ENCODE data around the gene ZBED6.

- no peak for TF ChIP-seq CTCF (IDR thresholded peaks at IDR 0.05; ENCODE audit: insufficient read depth, low read length)
- TF ChIP-seq POLR2AphosphoS5 (IDR thresholded peaks at IDR 0.05; ENCODE audit: low read depth), result 0 out of 2 replicates have a peak, but pooled peaks have one; percentile 9
These were observed 798 bp downstream of the ZBED6 start for GRCh38 chr1:203796236-203796605.

Measured in HL-60 (cell line).